NCI-H187 (cell line): ENCODE measurements around the gene KMT2B.

Experiments used
- DNase-seq, 2 experiments: peaks; one replicate each; lab custom pipeline; 2025; lab: John Stamatoyannopoulos, UW

The KMT2B gene

GRCh38 chr19:35777961-35778360, 60.2 kb downstream of the KMT2B start:
- DNase-seq = no peak

- DNase-seq = no peak
Measured at GRCh38 chr19:35779033-35779432, 61.2 kb downstream of the KMT2B start.

GRCh38 chr19:35780058-35780457, 62.3 kb downstream of the KMT2B start:
- DNase-seq = no peak

GRCh38 chr19:35780717-35781116, 62.9 kb downstream of the KMT2B start:
- no peak for DNase-seq

- DNase-seq = no peak
Measured at GRCh38 chr19:35781650-35782049, 63.8 kb downstream of the KMT2B start.

- no peak for DNase-seq
Measured at GRCh38 chr19:35782589-35782988, 64.8 kb downstream of the KMT2B start.

GRCh38 chr19:35783469-35784434, 65.9 kb downstream of the KMT2B start:
- no peak for DNase-seq

GRCh38 chr19:35784503-35785338, 66.9 kb downstream of the KMT2B start:
- no peak for DNase-seq

- DNase-seq = no peak
Measured at GRCh38 chr19:35785339-35785627, 67.5 kb downstream of the KMT2B start.

GRCh38 chr19:35786299-35787160, 68.7 kb downstream of the KMT2B start:
- DNase-seq = no peak

GRCh38 chr19:35787227-35787799, 69.5 kb downstream of the KMT2B start:
- DNase-seq = no peak
